ENCODE results near the gene B4GALT5.
"Not testable (repeated sequence)": the region's sequence is repeated elsewhere in the genome, so short reads cannot be mapped to it uniquely, and the experiment has no call there.

Gene B4GALT5

GRCh38 chr20:49616154-49617007 lies 97.3 kb downstream of the B4GALT5 start:
- TF ChIP-seq CTCF (IDR thresholded peaks at IDR 0.05): no peak
- Histone ChIP-seq H3K27me3 (no peaks in the 10 kb centered on the region), H3K4me3 (ENCODE audit: low read depth in 1 of 2, low read length in 1 of 2) (no peak overlapping the region), H3K4me1 (ENCODE audit: control insufficient read depth in 1 of 2, insufficient read depth in 1 of 2, low read depth in 1 of 2, low read length in 1 of 2) (peaks cover 19 to 28% of the 10 kb centered on the region in 2 experiments), H3K36me3 (no peaks in the 10 kb centered on the region), H3K27ac (peak overlapping the region; percentile 21), H3K9me3 (no peaks in the 10 kb centered on the region)

- peaks cover 22 to 32% of the 10 kb centered on the region in 2 experiments for H3K4me1 ChIP-seq (ENCODE audit: control insufficient read depth in 1 of 2, insufficient read depth in 1 of 2, low read depth in 1 of 2, low read length in 1 of 2)
- no peak for TF ChIP-seq CTCF (IDR thresholded peaks at IDR 0.05)
- H3K36me3 ChIP-seq: no peaks in the 10 kb centered on the region
- H3K27me3 ChIP-seq: no peaks in the 10 kb centered on the region
- H3K9me3 ChIP-seq: no peaks in the 10 kb centered on the region
- H3K4me3 ChIP-seq (ENCODE audit: low read depth in 1 of 2, low read length in 1 of 2): no peak overlapping the region
- H3K27ac ChIP-seq: peak overlapping the region; percentile 21
Observed at GRCh38 chr20:49615401-49616153, 98.1 kb downstream of the B4GALT5 start.

- not testable (repeated sequence) for H3K27ac ChIP-seq; H3K4me3 ChIP-seq (ENCODE audit: low read depth in 1 of 2, low read length in 1 of 2); H3K9me3 ChIP-seq; H3K36me3 ChIP-seq; H3K27me3 ChIP-seq
- H3K4me1 ChIP-seq (ENCODE audit: control insufficient read depth in 1 of 2, insufficient read depth in 1 of 2, low read depth in 1 of 2, low read length in 1 of 2): peaks cover 19 to 28% of the 10 kb centered on the region in 2 experiments
Observed at GRCh38 chr20:49615051-49615400, 98.7 kb downstream of the B4GALT5 start.

GRCh38 chr20:49614338-49615050 lies 99.2 kb downstream of the B4GALT5 start:
- no peaks in the 10 kb centered on the region for H3K36me3 ChIP-seq
- H3K27me3 ChIP-seq: no peaks in the 10 kb centered on the region
- H3K4me1 ChIP-seq (ENCODE audit: control insufficient read depth in 1 of 2, insufficient read depth in 1 of 2, low read depth in 1 of 2, low read length in 1 of 2): peaks cover 19 to 27% of the 10 kb centered on the region in 2 experiments
- H3K4me3 ChIP-seq (ENCODE audit: low read depth in 1 of 2, low read length in 1 of 2): no peak overlapping the region
- no peak overlapping the region for H3K27ac ChIP-seq
- no peaks in the 10 kb centered on the region for H3K9me3 ChIP-seq
- no peak for TF ChIP-seq CTCF (IDR thresholded peaks at IDR 0.05)

GRCh38 chr20:49612127-49612738 lies 101.4 kb downstream of the B4GALT5 start:
- no peak overlapping the region for H3K4me3 ChIP-seq (ENCODE audit: low read depth in 1 of 2, low read length in 1 of 2)
- no peaks in the 10 kb centered on the region for H3K36me3 ChIP-seq
- H3K4me1 ChIP-seq (ENCODE audit: control insufficient read depth in 1 of 2, insufficient read depth in 1 of 2, low read depth in 1 of 2, low read length in 1 of 2): peaks cover 23 to 37% of the 10 kb centered on the region in 2 experiments
- no peak for TF ChIP-seq CTCF (IDR thresholded peaks at IDR 0.05)
- H3K27ac ChIP-seq: no peak overlapping the region
- H3K27me3 ChIP-seq: peaks cover 13% of the 10 kb centered on the region
- H3K9me3 ChIP-seq: no peaks in the 10 kb centered on the region

- H3K4me3 ChIP-seq (ENCODE audit: low read depth in 1 of 2, low read length in 1 of 2): peak overlapping the region; percentile 53 to 61
- not testable (repeated sequence) for H3K36me3 ChIP-seq, H3K9me3 ChIP-seq
- peaks cover 23 to 36% of the 10 kb centered on the region in 2 experiments for H3K4me1 ChIP-seq (ENCODE audit: control insufficient read depth in 1 of 2, insufficient read depth in 1 of 2, low read depth in 1 of 2, low read length in 1 of 2)
- peaks cover 15% of the 10 kb centered on the region for H3K27me3 ChIP-seq
- H3K27ac ChIP-seq: peak overlapping the region; percentile 52
Observed at GRCh38 chr20:49611539-49612126, 102.0 kb downstream of the B4GALT5 start.

All from neutrophil (primary cell).